Measurements from ENCODE around the gene ZFP92.

GRCh38 chrX:153457827-153458466 lies 46.7 kb downstream of the ZFP92 start:
- TF ChIP-seq POLR2AphosphoS5 (IDR thresholded peaks at IDR 0.05; ENCODE audit: low read length): no peak
- no peak for TF ChIP-seq ATF2 (IDR thresholded peaks at IDR 0.05; ENCODE audit: low read length)
